HG02763 (cell line): ENCODE data around the gene GPC3.
A peak's percentile ranks its signal among the peaks of the same experiment; 100 is the strongest.
"Not testable (repeated sequence)": the region's sequence is repeated elsewhere in the genome, so short reads cannot be mapped to it uniquely, and the experiment has no call there.

Experiments
- ATAC-seq: cut with Tn5 transposase; IDR thresholded peaks from one replicate; pipeline ENCODE4 v1.9.1; 2021; ENCODE audit warnings: mild to moderate bottlenecking, moderate library complexity; ENCODE audit not compliant: unreplicated experiment

Gene GPC3

DNA sequence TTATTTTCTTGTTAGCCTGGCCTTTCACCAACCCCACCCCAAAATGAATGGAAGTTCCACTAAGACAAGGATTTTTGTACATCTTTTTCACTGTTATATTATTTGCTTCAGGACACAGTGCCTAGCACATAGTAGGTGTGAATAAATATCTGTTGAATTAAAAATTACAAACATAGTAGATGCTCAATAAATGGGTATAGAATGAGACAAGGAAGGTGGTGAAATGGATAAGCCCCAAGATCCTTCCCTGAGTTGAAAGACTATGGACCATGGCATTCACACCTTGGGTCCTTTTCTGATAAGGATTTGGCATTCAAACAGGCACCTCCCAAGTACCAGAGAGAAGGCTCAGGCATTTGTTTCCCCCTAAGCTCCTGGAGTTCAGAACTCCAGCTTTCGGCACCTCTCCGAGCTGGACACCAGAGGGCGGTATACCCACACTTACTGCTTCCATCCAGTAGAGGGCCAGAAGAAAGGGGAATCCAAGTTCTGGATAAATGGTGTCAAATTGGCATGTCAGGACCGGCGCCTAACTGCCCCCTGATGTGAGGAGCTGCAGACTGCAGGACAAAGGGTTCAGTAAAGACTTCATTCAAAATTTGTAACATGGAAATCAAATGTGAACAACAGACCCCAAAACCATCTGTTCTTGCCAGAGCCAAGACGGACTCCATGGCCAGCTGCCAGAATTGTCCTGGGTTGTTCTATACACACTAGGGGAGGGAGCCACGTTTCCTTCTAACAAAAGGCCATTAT, 193.0 kb downstream of the GPC3 start:
- ATAC-seq, result peak; percentile 79

GRCh38 chrX:133789829-133790228, 195.6 kb downstream of the GPC3 start:
- ATAC-seq, result no peak

DNA sequence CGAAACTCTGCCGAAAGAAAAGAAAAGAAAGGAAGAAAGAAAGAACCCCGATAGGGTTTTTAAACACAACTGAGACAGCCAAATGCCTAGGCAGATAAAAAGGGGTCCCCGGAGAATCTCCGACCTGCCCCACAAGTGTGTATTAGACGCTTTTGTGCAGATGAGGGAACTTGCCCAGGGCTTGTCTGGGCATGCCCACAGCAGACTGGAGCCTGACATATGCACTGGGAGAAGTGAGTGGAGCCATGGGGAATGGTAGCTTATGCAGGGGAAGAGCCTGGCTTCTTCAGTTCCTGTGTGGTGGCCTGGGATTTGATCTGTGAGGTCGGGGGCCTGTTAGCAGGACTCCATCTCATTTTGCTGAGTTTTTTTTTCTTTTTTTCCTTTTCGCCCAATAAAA, 199.0 kb downstream of the GPC3 start:
- ATAC-seq, result no peak

- ATAC-seq, result peak; percentile 79
Measured at GRCh38 chrX:133783274-133783673, 202.1 kb downstream of the GPC3 start.

DNA sequence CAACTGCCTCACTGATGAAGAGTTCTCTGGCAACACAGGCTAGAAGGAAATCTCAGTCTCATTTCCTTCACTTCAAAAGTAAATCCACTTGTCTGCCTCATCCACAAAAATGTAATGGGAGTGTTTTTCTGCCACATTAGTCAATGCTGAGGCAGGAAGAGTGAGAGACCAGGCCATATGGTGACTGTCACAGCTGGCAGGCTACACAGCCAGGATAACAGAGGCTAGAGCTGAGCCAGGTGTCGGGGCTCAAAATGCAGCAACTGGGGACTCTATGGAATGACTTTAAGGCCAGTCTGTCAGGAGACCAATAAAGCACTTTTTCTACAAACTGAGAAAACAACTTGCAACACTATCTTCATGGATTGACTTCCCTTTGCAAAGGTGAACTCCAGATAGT, 204.2 kb downstream of the GPC3 start:
- no peak for ATAC-seq

DNA sequence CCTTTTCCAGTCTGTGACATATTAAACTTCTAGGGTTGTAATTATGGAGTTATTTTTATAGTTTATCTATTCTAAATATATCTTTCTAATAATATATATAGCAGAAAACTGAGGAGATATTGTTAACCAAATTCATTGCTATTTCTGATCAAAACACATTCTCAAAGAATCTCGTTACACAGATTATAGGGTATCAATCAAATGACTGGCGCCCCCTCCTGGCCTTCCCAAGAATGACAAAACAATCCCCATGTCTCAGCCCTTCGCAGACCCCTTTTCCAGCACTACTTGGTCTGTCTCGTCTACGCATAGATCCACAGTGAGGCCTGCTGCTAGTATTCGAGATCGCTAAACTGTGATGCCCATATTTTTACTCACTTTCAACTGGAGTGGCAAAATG, 209.3 kb downstream of the GPC3 start:
- ATAC-seq, result no peak

GRCh38 chrX:133774807-133775206, 210.6 kb downstream of the GPC3 start:
- no peak for ATAC-seq

DNA sequence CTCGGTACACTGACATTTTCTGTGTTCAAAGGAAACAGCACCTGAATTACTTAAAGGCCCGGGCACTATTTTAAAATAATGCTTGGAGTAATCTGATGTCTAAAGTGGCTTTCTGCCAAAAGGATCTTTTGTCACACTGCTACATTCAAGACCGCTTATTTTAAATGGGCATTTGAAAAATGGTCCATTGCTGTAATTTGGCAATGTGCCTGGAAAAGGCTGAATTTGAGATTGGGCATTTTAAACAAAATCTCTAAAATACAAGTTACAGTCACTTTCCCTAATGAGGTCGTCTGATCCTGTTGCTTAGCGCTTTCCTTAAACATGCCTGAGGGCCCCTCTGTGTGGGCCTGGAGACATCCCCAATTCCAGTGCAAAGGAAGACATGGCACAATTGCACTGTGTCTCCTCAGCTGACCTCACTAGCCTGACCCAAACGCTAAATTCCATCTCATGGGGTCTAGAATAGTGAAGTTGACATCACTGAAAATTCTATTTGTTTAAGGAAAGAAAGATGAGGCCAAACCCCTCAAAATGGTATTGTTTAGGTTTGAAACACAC, 214.2 kb downstream of the GPC3 start:
- ATAC-seq, result no peak

DNA sequence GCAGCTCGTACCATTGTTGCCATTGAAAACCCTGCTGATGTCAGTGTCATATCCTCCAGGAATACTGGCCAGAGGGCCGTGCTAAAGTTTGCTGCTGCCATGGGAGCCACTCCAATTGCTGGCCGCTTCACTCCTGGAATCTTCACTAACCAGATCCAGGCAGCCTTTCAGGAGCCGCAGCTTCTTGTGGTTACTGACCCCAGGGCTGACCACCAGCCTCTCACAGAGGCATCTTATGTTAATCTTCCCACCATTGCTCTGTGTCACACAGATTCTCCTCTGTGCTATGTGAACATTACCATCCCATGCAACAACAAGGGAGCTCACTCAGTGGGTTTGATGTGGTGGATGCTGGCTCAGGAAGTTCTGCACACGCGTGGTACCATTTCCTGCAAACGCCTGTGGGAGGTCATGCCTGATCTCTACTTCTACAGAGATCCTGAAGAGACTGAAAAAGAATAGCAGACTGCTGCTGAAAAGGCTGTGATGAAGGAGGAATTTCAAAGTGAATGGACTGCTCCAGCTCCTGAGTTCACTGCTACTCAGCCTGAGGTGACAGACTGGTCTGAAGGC, 222.3 kb downstream of the GPC3 start:
- ATAC-seq, result not testable (repeated sequence)

- no peak for ATAC-seq
Measured at GRCh38 chrX:133754657-133755056, 230.7 kb downstream of the GPC3 start.

DNA sequence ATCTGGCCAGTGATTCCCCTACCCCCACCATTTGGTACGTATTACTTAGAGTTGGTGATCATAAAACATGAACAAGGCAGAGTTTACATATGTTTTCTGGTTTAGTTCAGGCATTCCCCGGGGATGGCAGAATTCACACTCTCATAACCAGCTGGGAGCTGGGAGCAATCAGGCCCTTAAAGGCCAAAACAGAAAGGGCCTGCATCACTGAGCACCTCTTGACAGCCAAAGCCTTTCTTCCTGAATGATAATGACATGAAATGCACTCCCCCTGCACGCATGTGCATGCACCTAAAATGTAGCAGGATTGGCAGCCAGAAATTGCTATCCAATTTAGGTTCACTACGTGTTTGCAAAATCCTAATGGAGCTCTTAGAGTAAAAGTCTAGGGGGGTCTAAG, 235.4 kb downstream of the GPC3 start:
- ATAC-seq, result no peak

- no peak for ATAC-seq
Measured at GRCh38 chrX:133749370-133749769, 236.0 kb downstream of the GPC3 start.

GRCh38 chrX:133747196-133747595, 238.2 kb downstream of the GPC3 start:
- no peak for ATAC-seq

DNA sequence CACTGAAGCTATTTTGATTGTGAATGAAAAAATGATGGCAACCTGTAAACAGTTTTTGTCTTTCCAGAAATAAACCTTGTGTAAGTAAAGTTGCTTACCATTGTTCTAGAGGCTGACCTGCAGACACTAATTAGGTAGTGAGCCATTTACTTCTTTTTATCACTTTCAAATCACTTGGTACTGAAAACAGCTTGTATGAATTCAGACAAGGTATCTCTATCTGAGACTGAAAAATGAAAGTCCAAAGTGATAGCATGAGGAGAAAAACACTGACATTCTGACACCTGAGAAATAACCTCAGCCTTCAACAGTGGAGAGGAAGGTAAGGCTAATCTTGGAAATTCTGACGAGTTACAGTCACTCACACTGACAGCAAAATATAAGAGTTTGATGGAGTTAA, 238.8 kb downstream of the GPC3 start:
- peak; percentile 41 for ATAC-seq

DNA sequence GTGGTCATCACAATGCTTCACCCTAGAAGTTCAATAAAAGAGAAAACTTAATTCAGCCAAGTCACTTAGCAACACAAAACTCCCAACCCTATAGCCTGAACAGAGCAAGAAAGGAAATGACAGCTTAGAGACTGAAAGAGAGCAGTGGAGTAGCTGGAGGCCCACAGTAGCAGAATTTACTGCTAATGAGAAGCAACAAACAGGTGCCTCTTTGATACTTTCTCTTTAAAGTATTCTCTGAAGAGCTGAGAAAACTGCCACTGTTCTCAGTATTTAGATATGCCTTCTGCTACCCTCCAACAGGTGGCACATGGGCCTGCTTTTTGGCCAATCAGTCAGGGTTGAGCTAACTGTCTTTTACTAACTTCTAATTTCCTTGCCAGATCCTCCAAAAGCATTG, 240.0 kb downstream of the GPC3 start:
- peak; percentile 55 for ATAC-seq

DNA sequence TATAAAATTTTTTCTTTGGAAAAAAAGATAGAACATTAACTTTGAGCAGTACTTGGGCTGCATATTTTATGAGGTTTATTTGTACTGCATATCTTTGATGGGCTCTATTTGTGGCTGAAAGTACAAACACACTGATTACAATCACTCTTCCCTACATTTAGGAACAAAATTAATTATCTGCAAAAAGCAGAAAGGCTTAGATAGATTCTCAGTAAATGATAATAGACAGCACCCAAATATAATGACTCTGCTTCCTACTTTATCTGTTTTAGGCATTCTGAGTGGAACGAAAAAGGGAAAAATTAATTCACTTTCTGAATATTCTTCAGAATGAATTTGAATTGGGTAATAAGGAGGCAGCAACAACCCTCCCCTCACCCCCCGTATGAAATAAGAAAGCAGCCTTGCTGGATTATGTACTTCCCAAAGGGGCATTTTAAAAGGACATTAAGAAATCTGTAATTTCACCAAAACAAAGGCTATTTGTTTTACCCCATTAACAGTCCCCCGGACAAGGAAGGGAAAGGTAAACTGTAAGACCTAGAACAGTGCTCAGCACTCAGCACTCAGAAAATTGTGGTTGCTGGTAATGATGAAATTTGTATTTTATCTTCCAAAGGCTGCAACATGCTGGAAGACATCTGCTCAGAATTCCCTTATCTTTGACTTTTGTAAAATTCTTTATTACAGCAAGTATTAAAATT, 242.6 kb downstream of the GPC3 start:
- no peak for ATAC-seq

DNA sequence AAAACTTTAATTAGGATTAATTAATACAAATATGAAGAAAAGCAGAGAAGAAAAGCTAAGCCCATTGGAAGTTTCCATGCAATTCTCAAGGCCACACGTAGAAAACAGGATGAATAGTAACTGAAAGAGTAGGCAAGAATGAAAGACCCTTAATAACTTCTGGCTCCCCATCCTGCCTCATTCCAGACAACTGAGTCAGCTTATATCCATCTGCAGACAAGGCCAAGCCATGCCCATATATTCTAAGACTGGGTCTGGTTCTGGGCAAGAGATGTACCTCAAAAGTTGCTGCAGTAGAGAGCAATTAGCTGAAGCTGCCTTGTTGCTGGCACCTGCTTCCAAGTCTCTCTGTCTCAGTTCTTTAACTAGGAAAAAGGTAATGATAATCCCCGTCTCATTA, 244.1 kb downstream of the GPC3 start:
- ATAC-seq, result no peak

GRCh38 chrX:133726642-133727041, 258.8 kb downstream of the GPC3 start:
- ATAC-seq, result no peak

DNA sequence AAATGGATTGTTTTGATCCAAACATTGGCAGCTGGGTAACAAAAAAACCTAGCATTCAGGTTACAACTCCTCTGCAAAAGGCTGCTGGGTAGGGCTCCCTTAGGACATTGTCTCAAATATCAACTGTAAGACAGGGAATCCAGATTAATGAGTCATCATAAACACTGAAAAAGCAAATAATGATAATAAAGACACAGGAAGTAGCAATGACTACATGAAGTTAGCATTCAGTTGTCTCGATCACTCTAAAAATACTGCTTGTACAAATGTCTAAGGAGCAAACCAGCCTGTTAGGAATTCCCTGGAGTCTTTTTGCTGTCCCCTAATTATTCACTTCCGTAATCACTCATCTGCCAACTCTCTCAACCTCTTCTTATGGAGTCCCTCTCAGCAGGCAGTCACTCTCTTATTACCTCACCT, 259.2 kb downstream of the GPC3 start:
- no peak for ATAC-seq

GRCh38 chrX:133723930-133724329, 261.5 kb downstream of the GPC3 start:
- ATAC-seq, result no peak

DNA sequence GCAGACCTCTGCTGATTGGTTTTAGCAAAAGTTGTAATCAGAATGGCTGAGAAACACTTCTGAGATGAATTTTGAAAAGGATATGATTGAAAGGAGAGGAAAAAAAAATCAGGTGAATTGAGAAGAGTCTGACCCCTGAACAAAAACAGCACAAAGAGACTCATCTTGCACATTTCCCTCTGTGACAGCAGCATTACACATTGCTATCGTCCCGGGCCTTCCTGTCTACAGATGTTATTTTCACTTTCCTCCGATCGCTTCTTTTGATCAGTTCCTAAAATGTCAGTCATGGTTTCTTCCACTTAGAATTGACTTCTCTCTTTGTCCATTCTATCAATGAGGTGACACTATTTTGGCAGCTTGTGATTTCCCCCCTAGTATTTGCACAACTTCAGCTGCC, 262.6 kb downstream of the GPC3 start:
- no peak for ATAC-seq

- ATAC-seq, result not testable (repeated sequence)
Measured at GRCh38 chrX:133720269-133720668, 265.1 kb downstream of the GPC3 start.
